T-helper 1 cell treated with Interleukin-12 subunit alpha and Interleukin-12 subunit beta and Interleukin-4 antibody, amounts not matched to agents 30 μg/mL and 1 μg/mL, for 36 hours (primary cell): Measurements from ENCODE around the gene FBH1.
"Not testable (repeated sequence)": the region's sequence is repeated elsewhere in the genome, so short reads cannot be mapped to it uniquely, and the experiment has no call there.

Experiments used
- H3K27ac Mint-ChIP-seq: one replicate; pipeline ENCODE4 v1.8.0; 2021; ENCODE audit warnings: mild to moderate bottlenecking, mixed read lengths
- H3K27me3 Mint-ChIP-seq: one replicate; pipeline ENCODE4 v1.8.0; 2021; ENCODE audit warnings: low read depth, mixed read lengths
- H3K36me3 Mint-ChIP-seq: one replicate; pipeline ENCODE4 v1.8.0; 2021; ENCODE audit warnings: low read depth, mixed read lengths
- H3K4me1 Mint-ChIP-seq: one replicate; pipeline ENCODE4 v1.8.0; 2021; ENCODE audit warnings: low read depth, mixed read lengths
- H3K4me3 Mint-ChIP-seq: one replicate; pipeline ENCODE4 v1.8.0; 2021; ENCODE audit warnings: mild to moderate bottlenecking, moderate library complexity, mixed read lengths
- H3K9me3 Mint-ChIP-seq: one replicate; pipeline ENCODE4 v1.8.0; 2021; ENCODE audit warnings: mixed read lengths

Gene FBH1

GRCh38 chr10:5905854-5906507 lies 15.9 kb downstream of the FBH1 start:
- peaks cover 16% of the 10 kb centered on the region for H3K4me1 Mint-ChIP-seq
- no peak overlapping the region for H3K27ac Mint-ChIP-seq
- H3K27me3 Mint-ChIP-seq, result no peaks in the 10 kb centered on the region
- no peak overlapping the region for H3K4me3 Mint-ChIP-seq
- H3K9me3 Mint-ChIP-seq, result peaks cover 4% of the 10 kb centered on the region
- H3K36me3 Mint-ChIP-seq, result peaks cover 56% of the 10 kb centered on the region

GRCh38 chr10:5906651-5907050 lies 16.6 kb downstream of the FBH1 start:
- Mint-ChIP-seq H3K4me3 (no peak overlapping the region), H3K27ac (no peak overlapping the region), H3K4me1 (peaks cover 16% of the 10 kb centered on the region), H3K36me3 (peaks cover 57% of the 10 kb centered on the region), H3K9me3 (peaks cover 4% of the 10 kb centered on the region), H3K27me3 (no peaks in the 10 kb centered on the region)

GRCh38 chr10:5908676-5909075 lies 18.6 kb downstream of the FBH1 start:
- H3K9me3 Mint-ChIP-seq, H3K27ac Mint-ChIP-seq, H3K27me3 Mint-ChIP-seq, H3K4me3 Mint-ChIP-seq: not testable (repeated sequence)
- Mint-ChIP-seq H3K36me3 (peaks cover 55% of the 10 kb centered on the region), H3K4me1 (peaks cover 15% of the 10 kb centered on the region)

GRCh38 chr10:5910323-5911100 lies 20.5 kb downstream of the FBH1 start:
- Mint-ChIP-seq H3K27me3 (no peaks in the 10 kb centered on the region), H3K36me3 (peaks cover 58% of the 10 kb centered on the region), H3K9me3 (no peaks in the 10 kb centered on the region), H3K4me3 (no peak overlapping the region), H3K4me1 (peaks cover 8% of the 10 kb centered on the region), H3K27ac (no peak overlapping the region)

GRCh38 chr10:5911670-5912069 lies 21.6 kb downstream of the FBH1 start:
- no peaks in the 10 kb centered on the region for H3K27me3 Mint-ChIP-seq
- no peak overlapping the region for H3K4me3 Mint-ChIP-seq
- peaks cover 57% of the 10 kb centered on the region for H3K36me3 Mint-ChIP-seq
- no peaks in the 10 kb centered on the region for H3K9me3 Mint-ChIP-seq
- H3K27ac Mint-ChIP-seq, result no peak overlapping the region
- peaks cover 4% of the 10 kb centered on the region for H3K4me1 Mint-ChIP-seq

- H3K4me1 Mint-ChIP-seq, result no peaks in the 10 kb centered on the region
- H3K4me3 Mint-ChIP-seq, result no peak overlapping the region
- no peaks in the 10 kb centered on the region for H3K27me3 Mint-ChIP-seq
- peaks cover 62% of the 10 kb centered on the region for H3K36me3 Mint-ChIP-seq
- H3K27ac Mint-ChIP-seq, result no peak overlapping the region
- H3K9me3 Mint-ChIP-seq, result no peaks in the 10 kb centered on the region
Observed at GRCh38 chr10:5913736-5914135, 23.7 kb downstream of the FBH1 start.

- Mint-ChIP-seq H3K27me3 (no peaks in the 10 kb centered on the region), H3K4me1 (no peaks in the 10 kb centered on the region), H3K27ac (no peak overlapping the region), H3K9me3 (no peaks in the 10 kb centered on the region), H3K4me3 (no peak overlapping the region), H3K36me3 (peaks cover 61% of the 10 kb centered on the region)
Observed at GRCh38 chr10:5915451-5915850, 25.4 kb downstream of the FBH1 start.

- Mint-ChIP-seq H3K27ac (no peak overlapping the region), H3K27me3 (no peaks in the 10 kb centered on the region), H3K36me3 (peaks cover 71% of the 10 kb centered on the region), H3K9me3 (no peaks in the 10 kb centered on the region), H3K4me1 (no peaks in the 10 kb centered on the region), H3K4me3 (no peak overlapping the region)
Observed at GRCh38 chr10:5917305-5917704, 27.3 kb downstream of the FBH1 start.

- H3K9me3 Mint-ChIP-seq, result no peaks in the 10 kb centered on the region
- no peak overlapping the region for H3K27ac Mint-ChIP-seq
- no peaks in the 10 kb centered on the region for H3K27me3 Mint-ChIP-seq
- H3K36me3 Mint-ChIP-seq, result peaks cover 70% of the 10 kb centered on the region
- H3K4me1 Mint-ChIP-seq, result no peaks in the 10 kb centered on the region
- no peak overlapping the region for H3K4me3 Mint-ChIP-seq
Observed at GRCh38 chr10:5918763-5919162, 28.7 kb downstream of the FBH1 start.

GRCh38 chr10:5919568-5919967 lies 29.5 kb downstream of the FBH1 start:
- no peaks in the 10 kb centered on the region for H3K4me1 Mint-ChIP-seq
- H3K9me3 Mint-ChIP-seq, result no peaks in the 10 kb centered on the region
- no peaks in the 10 kb centered on the region for H3K27me3 Mint-ChIP-seq
- peaks cover 70% of the 10 kb centered on the region for H3K36me3 Mint-ChIP-seq
- H3K27ac Mint-ChIP-seq, result no peak overlapping the region
- H3K4me3 Mint-ChIP-seq, result no peak overlapping the region

- Mint-ChIP-seq H3K36me3 (peaks cover 60% of the 10 kb centered on the region), H3K4me3 (no peak overlapping the region), H3K9me3 (no peaks in the 10 kb centered on the region), H3K27ac (no peak overlapping the region), H3K4me1 (no peaks in the 10 kb centered on the region), H3K27me3 (no peaks in the 10 kb centered on the region)
Observed at GRCh38 chr10:5921746-5922145, 31.7 kb downstream of the FBH1 start.

GRCh38 chr10:5924889-5925288 lies 34.8 kb downstream of the FBH1 start:
- H3K36me3 Mint-ChIP-seq, result peaks cover 53% of the 10 kb centered on the region
- H3K4me3 Mint-ChIP-seq, result no peak overlapping the region
- H3K9me3 Mint-ChIP-seq, result no peaks in the 10 kb centered on the region
- no peaks in the 10 kb centered on the region for H3K4me1 Mint-ChIP-seq
- H3K27me3 Mint-ChIP-seq, result no peaks in the 10 kb centered on the region
- H3K27ac Mint-ChIP-seq, result no peak overlapping the region

GRCh38 chr10:5927306-5927705 lies 37.3 kb downstream of the FBH1 start:
- H3K9me3 Mint-ChIP-seq, result no peaks in the 10 kb centered on the region
- no peak overlapping the region for H3K4me3 Mint-ChIP-seq
- H3K36me3 Mint-ChIP-seq, result peaks cover 43% of the 10 kb centered on the region
- no peaks in the 10 kb centered on the region for H3K27me3 Mint-ChIP-seq
- H3K4me1 Mint-ChIP-seq, result no peaks in the 10 kb centered on the region
- H3K27ac Mint-ChIP-seq, result no peak overlapping the region

- H3K4me1 Mint-ChIP-seq, result no peaks in the 10 kb centered on the region
- H3K9me3 Mint-ChIP-seq, result no peaks in the 10 kb centered on the region
- no peak overlapping the region for H3K27ac Mint-ChIP-seq
- H3K36me3 Mint-ChIP-seq, result peaks cover 33% of the 10 kb centered on the region
- no peak overlapping the region for H3K4me3 Mint-ChIP-seq
- H3K27me3 Mint-ChIP-seq, result no peaks in the 10 kb centered on the region
Observed at GRCh38 chr10:5929442-5929841, 39.4 kb downstream of the FBH1 start.

GRCh38 chr10:5930272-5930671 lies 40.2 kb downstream of the FBH1 start:
- H3K4me1 Mint-ChIP-seq, result no peaks in the 10 kb centered on the region
- H3K27me3 Mint-ChIP-seq, result no peaks in the 10 kb centered on the region
- H3K4me3 Mint-ChIP-seq, result no peak overlapping the region
- H3K27ac Mint-ChIP-seq, result no peak overlapping the region
- no peaks in the 10 kb centered on the region for H3K9me3 Mint-ChIP-seq
- peaks cover 29% of the 10 kb centered on the region for H3K36me3 Mint-ChIP-seq
